HG03175 (cell line): ENCODE measurements around the gene GTSE1.

Source experiments
- ATAC-seq: cut with Tn5 transposase; IDR thresholded peaks from one replicate; pipeline ENCODE4 v1.9.1; 2021; ENCODE audit warnings: mild to moderate bottlenecking, moderate library complexity; ENCODE audit not compliant: unreplicated experiment

The GTSE1 gene

DNA sequence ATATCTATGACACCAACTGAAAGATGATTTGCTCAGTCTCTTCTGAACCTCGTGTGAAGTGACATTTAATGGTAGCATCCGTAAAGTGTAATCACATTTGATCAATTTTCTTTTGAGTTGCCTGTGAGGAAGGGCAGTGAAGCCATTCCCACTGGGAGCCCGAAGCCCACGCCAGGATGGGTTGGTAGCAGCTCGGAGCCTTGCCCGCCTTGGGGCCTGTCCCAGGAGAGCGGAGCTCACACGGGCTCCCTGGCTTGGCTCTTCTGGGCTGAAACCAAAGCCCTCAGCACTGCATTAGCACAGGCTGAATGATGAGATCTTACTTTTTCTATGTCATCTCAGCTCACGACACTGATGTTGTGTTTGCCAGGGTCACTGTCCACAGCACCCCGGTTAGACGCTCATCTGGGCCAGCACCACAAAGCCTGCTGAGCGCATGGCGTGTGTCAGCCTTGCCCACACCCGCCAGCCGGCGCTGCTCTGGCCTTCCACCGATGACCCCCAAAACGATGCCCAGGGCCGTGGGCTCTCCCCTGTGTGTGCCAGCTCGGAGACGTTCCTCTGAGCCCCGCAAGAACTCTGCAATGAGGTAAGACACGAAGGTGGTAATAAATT, 29.5 kb downstream of the GTSE1 start:
- ATAC-seq = no peak

DNA sequence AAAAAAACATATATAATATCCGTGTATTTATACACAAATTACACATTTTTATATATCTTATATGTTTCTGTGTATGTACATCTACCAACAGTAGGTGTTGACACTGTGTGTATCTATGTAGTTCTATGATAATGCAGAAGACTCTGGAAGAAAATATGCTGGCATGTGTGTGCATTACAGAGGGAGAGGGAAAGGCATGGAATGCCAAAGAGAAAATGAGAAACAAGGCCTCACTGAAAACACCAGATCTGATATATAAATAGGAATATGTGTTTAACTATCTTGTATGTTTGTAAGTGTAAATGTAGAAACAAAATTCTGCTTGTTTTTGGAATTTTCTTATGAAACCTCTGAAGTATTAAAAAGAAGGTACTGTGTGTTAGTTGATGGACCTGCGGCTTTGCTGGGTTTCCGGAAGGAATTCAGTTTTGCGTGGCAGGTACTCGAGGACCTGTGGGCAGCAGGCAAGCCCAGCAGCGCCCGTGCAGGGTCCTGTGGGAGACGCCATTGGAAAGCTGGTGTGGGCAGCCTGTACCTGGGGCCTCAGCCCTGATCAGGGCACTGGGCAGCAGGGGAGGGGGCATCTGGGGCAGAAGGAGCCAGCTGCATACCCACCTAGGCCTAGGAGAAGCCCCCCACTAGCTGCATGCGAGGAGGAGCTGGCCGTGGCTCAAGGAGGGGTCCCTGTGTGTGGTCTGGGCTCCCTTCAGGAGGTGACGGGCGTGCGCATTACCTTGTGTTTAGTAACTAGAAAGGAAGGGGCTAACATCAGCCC, 31.2 kb downstream of the GTSE1 start:
- ATAC-seq = no peak

DNA sequence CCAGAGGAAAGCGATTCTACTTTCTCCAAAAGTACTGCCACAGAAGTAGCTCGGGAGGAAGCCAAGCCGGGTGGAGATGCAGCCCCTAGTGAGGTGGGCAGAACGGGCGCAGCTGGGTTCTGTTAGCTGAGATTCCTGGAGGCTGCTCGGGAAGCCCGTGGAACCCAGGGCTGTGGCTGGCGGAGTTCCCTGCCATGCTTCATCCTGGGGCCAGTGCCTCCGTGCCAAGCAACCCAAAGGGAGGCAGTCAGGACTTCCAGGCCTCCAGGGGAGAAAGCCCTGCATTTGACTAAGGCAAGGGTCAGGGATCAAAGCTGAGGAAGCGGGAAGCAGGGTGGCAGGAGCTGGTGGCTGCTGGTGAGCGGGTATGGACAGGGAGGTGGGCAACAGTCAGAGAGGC, 32.1 kb downstream of the GTSE1 start:
- no peak for ATAC-seq

DNA sequence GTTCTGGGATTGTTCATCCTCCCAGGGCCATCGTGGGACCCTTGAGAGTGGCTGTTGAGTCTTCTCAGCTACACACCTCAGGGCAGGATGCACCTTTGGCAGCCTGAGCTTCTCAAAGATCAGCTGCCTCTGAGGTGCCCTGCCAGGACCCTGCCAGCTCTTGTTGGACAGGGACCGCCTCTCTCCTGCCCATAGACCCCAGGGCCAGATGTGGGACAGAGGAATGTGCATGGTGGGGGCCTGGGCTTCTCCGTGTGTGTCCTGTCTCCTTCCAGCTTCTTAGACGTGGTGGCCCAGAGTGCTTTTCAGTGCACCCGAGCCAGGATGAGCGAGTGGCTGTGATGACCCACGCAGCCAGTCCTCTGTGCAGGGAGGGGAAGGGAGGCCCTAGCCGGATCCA, 32.9 kb downstream of the GTSE1 start:
- ATAC-seq = no peak

DNA sequence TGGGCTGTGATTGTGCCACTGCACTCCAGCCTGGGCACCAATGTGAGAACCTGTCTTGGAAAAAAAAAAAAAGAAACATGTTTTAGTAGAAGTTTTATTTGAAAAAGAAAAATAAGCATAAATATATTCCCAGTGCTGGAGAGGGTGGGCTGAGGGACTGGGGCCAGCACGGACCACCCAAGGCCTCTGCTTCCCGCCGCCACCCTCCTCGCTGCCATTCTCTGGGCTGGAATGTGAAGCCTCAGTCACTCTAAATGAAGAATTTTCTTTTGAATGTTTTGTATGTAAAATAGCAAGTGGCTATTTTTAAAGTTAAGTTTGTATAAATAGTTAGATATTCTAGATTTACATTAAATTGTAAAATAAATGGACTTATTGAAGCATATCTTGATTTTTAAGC, 33.8 kb downstream of the GTSE1 start:
- ATAC-seq = no peak

DNA sequence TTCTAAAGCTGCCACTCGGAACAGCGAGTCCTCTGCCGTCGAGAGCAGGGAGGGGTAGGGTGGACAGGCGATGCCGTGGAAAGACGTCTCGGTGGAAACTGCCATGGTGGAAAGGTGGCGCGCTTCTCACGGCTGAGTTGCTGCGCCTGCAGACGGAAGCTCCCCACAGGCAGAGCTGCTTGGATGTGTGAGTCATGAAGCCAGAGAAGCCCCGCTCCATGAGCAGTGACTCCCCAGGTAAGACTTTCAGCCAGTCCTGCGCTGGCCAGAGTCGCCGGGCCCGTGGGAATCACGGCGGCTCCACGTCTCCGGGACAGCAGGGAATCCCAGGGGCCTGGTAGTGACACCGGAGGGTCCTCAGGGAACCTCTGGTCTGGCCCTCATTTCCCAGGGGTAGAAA, 34.8 kb downstream of the GTSE1 start:
- ATAC-seq = no peak

DNA sequence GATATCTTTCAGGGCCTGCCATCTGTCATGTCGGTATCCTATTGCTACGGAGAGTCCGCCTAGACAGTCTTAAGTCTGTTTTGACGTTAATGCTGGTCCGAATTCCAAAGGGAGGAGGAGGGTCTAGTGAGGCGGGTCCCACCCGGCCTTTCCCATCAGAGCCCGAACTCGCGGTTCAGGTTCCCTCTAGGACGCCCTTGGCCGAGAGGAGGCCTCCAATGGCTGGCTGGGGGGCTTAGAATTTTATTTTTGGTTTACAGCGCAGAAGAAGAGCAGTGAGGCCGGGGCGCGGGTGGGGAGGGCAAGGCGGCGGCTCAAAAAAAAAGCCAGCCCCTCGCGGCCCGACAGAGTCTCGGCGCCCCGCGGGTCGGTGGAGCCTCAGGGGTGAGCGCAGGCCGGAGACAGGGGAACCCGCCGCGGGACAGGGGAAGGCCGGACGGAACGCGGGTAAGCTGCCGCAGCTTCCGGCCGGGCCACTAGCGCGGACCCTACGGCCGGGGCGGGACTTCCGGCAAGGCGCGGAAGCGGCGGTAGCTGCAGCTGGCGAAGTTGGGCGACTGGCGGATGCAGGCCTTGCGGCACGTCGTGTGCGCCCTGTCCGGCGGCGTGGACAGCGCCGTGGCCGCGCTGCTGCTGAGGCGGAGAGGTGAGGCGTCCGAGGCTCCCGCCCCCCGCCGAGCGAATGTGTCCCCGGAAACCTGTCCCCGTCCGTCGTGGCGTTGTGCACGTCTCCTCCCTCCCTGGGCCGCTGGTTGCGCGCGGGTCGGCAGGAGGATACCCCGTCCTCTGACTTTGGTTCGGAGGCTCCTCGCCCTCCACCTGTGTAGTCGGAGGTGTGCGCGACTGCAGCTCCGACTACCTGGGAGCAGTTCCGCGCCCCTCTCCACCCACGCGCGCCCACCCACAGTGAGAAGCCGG, 38.8 kb downstream of the GTSE1 start, which contains the start of gene TRMU:
TSS of gene TRMU (plus strand) at position 514 of the 918 bp plus-strand sequence. CDS start at position 565, 51 bp downstream.
- ATAC-seq = peak; percentile 88

DNA sequence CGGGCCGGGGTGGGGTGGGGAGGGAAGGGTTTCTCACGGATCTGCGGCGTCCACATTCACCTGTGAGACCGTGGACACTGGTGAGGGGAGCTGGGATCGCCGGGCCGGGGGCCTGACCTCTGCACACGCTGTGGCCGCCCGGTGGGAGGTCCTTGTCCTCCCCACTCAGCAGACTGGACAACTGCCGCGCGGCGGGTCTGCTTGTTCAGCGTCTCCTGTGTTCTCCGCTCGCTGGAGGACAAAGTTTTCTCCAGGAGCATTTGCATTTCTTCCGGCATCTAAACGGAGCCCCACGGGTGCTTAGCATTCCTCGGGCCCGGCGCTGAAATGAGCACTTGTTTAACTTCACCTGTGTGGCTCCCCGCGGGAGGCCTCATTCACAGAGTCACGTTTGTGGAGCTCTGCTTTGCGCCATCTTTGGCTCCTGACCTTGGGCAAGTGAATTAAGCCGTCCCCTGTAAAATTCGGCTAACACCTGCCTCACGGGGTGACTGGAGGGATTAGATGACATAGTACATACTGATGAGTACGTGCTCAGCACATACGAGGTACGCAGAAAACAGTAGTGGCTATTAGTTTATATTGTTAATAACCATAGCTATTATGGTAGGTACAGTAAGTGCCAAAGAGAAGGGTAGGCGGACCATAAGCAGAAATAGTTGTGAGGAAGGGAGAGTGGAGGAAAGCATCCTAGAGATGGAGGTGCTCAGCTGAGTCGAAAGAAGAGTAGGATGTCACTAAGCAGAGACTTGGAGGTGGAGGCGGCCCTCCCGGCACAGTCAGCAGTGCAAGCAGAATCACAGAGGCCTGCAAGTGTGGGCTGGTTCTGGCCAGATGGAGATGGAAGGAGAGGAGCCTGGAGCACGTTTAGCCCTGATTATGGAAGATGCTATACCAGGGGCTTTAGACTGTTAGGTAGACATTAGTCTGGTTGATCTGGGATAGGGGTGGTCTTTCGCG, 39.7 kb downstream of the GTSE1 start:
- no peak for ATAC-seq

DNA sequence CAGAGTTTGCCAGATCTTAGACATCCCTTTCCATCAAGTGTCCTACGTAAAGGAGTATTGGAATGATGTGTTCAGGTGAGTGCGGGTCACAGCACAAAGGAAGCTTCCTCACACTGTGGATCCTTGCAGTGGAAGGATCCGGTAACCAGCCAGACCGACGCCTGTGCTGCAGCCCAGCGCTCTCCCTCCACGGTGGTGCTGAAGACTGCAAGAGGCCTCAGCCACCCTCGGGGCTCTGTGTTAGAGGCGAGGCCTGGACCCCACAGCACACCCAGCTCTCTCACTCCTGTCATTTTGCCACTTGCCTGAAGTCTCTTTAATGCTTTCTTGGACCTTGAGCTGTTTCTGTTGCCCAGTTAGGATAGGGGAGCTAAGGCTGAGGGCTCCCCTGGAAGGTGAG, 41.2 kb downstream of the GTSE1 start:
- ATAC-seq = no peak

DNA sequence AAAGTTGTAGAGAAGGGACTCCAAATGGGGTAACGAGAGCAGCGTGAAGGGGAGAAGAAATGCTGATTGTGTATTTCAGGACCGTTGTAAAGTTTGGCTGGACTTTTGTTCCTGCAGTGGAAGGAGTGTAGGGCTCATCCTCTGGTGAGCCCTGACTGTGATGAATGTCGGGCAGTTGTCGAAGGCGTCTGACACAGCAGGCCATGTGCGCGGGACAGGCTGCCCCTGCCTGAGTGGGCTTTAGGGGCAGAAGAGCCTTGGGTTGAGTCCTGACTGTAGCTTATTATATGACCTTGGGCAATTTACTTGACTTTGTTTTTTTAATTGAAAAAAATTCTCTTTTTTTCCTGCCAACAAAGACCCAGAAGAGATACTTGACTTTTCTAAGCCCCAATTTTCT, 42.0 kb downstream of the GTSE1 start:
- ATAC-seq = no peak

DNA sequence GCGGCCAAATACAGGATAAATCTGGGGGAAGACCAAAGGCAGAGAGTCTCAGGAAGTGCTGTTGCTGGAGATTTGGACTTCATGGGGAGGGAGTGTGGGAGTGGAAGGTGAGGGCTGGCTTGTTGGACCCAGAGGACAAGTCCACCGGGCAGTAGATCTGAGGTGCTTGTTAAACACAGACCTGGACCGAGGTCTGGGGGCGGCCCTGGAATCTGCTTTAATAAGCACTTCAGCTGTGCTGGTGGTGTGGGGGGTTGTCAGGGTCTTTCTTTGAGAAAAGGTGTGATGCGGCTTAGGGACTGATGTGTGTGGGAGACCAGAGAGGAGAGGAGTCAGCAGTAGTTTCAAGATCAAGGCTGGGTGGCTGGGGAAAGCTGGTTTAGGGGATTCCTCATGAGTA, 43.3 kb downstream of the GTSE1 start:
- ATAC-seq = no peak

DNA sequence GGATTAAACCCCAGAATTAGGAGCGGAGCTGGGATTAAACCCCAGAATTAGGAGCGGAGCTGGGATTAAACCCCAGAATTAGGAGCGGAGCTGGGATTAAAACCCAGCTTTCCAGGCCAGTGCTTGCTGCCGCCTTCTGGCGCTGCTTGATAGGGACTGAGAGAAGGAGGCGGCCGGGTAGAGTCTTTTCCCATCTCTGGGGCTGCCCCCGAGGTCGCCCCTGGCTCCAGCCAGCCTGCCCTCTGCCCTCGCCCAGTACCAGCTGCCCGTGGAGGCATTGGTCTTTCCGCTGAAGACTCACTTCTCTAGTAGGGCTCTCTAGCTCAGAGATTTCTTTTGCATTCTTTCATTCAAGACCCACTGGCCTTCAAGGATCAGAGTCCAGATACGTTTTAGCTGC, 44.0 kb downstream of the GTSE1 start:
- no peak for ATAC-seq

DNA sequence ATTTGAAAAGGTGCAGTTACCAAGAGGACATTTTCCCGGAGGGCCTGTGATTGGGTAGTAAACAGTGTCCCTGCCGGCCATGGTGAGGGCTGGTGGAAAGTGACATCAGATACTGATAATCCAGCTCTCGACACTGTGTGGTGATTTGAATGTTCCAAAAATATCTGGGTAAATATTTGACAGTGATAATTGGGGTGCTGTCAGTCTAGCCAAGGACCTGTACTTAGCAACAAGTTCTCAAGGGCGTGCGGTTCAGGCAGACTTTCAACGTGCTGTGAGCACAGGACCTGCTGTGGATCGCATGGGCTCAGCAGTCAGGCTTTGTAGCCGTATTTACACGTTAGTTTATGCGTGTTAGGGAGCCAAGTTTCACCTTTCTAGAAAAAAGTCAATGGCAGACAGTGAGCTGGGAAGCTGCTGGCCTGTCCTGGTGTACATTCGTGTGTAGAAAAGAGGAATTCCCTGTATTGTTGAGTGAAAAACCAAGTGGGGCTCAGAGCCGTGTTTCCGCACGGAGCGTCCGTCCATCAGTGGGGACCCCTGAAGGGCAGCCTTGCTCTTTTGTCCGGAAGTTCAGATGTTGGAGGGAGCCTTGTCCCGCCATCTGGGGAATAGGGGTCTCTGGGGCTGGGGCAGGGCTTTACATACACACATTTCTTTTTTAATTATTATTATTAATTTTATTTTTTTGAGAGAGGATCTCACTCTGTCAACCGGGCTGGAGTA, 50.2 kb downstream of the GTSE1 start:
- ATAC-seq = no peak

DNA sequence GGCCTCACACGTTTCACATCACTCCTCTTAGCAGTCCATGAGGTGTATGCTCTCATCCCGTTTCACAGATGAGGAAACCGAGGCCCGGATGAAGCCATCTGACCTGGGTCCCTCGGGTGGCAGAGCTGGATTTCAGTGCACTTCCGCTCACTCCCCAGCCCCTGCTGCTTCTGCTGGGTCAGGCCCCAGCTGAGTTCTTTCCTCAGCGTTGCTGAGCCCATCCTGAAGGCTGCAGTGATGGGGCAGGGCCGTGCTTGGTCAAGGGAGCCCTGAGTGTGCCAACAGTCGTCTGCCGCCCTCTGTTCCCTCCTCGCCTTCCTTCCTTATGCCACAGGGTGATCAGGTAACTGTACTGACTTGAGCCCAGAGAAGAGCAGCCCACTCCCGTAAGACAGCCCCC, 51.0 kb downstream of the GTSE1 start:
- no peak for ATAC-seq

DNA sequence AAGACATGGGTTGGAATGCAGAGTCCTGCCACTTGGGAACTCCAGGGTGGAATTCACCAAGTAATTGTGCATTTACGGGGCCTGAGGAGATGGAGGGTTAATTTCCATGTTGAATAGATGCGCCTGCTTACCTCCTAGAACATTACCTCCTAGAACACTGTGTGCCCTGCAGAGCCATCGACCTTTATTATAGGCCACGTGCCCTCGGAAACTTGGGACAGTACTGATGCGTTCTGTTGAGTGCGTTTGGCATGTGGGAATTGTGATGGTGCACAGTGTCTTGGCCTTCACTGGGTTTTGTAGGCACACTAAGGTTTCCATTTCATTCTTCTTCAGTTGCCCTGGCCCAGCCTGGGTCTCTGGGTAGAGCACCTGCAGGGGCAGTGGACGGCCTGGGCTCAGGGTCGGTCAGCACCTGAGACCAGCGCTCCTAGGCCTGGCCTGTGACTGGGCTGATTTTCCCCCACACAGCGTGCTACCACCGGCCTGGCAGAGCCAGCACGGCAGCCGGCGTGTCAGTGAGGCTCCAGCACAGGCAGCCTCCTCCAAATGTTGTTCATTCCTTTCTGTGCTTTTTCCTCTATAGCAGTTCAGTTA, 51.5 kb downstream of the GTSE1 start:
- ATAC-seq = no peak

DNA sequence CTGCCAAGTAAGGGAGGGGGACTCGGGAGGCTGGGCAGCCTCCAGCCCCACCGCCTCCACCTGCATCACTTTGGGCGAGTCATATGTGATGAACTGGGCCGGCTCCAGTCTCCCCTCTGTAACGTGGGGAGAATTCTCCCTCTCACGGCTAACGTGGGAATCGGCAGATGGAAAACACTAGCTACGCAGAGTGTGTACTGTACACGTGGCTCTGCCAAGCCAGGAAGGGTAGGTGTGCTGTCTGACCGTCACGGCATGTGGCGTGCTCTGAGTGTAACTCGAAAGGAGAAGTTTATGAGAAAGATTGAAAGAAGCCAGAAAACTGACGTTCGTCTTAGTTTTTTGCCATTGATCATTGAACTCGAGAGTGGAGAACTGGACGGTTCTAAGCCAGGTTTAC, 52.6 kb downstream of the GTSE1 start:
- no peak for ATAC-seq

DNA sequence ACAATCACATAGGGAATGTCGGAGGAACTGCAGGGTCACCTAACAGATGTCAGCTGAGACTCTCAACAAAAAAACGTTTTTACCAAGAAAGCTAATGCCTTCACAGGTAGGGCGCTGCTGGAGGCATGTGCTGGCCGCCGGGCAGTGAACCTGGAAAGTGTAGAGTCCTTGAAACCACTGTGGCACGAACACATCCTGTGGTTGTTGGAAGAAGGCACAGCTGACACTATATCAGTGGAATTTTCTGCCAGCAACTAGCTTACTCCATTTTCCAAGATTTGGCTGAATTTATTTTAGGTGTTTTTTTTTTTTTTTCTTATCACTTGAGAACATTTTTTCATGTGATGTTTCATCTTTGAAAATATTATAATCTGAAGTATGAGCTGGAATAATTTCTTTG, 53.0 kb downstream of the GTSE1 start:
- no peak for ATAC-seq

DNA sequence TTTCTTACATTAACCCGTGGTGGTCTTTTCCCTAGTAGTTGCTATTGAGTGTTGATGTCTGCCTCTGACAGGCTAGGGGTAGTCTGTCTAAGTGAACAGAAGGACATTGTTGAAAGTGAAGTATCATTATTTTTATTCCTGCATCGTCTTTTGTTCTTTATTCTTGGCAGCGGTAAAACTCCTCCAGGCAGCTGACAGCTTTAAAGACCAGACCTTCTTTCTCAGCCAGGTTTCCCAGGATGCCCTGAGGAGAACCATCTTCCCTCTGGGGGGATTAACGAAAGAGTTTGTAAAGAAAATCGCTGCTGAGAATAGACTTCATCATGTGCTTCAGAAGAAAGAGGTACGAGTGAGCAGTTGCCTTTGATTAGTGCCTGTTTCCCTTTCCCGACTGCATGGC, 53.5 kb downstream of the GTSE1 start:
- no peak for ATAC-seq

DNA sequence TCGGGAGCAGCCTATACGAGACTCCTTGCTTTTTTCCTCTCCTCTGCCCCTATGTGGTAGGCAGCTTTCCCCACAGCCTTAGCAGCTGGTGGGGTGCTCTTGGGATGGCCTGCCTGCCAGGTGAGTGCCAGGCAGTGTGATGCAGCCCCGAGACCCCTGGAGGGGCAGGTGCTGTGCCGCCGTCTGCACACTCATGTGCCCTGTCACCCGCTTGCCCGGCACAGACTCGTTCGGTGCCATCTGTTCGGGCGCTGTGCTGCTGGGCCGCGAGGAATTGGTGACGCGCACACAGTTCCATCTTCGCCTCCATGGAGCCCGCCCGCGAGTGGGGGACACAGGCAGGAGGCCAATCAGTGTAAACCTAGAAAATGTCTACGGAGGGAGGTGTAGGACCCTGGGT, 54.0 kb downstream of the GTSE1 start:
- ATAC-seq = no peak
